HG02943 (cell line): ENCODE results near the gene ALG13.
"Not testable (repeated sequence)": the region's sequence is repeated elsewhere in the genome, so short reads cannot be mapped to it uniquely, and the experiment has no call there.

Source experiments
- ATAC-seq: cut with Tn5 transposase; IDR thresholded peaks from one replicate; pipeline ENCODE4 v1.9.1; 2021; ENCODE audit warnings: mild to moderate bottlenecking, low read depth, moderate library complexity; ENCODE audit not compliant: unreplicated experiment

Gene ALG13

DNA sequence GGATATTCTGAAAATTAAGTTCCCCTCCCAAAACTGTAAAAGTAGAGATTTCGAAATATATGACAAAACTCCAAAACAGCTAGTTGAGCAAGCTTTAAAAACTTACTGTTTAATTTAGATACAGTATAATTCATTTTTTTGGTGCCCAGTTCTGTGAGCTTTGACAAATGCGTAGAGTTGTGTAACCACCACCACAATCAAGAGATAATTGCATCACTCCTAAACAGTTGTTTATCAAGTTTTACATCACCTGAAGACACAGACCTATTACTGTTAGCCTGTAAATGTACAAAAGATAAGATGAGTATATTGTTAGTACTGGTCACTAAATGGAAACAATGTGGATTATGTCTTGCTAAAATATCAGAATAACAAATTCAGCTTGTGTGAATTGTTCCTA is 62.3 kb downstream of the ALG13 start:
- ATAC-seq: no peak

DNA sequence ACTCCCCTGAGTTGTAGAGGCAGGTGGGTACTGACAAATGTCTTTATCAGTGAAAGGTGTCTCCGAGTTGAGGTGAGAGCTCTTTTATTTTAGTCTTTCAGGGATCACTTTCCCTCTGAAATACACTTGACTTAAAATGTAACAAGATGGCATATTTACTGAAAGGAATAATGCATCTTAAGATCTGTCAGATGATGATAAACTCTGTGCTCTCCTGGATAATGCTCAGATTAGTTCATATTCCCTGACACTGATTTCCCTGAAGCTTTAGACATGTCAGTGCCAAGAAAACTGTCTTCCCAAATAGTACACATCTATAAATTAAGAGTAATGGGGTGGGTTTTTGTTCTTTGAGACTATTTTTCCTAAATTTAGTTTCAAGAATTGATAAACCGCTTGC is 75.5 kb downstream of the ALG13 start:
- ATAC-seq: no peak

DNA sequence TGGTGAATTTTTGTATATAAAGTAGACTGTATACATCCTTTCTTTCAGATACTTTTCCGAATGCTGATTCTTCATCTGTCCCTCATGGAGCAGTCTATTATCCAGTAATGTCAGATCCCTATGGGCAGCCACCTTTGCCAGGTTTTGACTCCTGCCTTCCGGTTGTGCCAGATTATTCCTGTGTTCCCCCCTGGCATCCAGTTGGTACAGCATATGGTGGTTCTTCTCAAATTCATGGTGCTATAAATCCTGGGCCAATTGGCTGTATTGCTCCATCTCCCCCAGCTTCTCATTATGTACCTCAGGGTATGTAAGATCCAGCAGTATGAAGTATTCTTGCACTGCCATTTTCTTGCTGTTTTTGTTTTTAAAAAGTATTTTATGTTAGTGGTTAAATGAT is 78.7 kb downstream of the ALG13 start:
- ATAC-seq: no peak

DNA sequence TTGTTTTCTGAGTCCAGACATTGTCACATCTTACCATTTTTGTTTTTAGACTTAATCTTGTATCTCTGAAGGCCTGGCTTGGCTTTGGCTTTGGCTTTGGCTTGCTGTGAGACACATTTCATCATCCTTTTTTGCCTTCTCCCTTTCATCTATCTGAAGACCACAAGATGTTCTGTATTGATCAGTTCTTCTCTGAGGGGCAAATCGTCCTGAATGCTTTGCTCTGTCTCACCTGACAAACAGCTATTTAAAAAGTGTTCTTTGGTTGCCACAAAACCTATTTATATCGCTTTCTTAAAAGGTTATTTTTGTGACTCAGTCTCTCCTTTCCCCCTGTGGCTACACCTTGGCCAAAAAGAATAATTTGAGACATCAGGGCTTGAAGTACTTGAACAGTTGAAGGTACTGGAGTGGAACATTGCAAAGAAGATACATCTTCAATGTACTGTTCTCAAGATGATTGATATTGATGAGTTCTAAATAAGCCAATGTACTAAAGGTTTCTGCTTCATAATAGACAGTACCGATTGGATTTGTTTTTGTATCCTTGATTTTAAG is 80.7 kb downstream of the ALG13 start:
- no peak for ATAC-seq

DNA sequence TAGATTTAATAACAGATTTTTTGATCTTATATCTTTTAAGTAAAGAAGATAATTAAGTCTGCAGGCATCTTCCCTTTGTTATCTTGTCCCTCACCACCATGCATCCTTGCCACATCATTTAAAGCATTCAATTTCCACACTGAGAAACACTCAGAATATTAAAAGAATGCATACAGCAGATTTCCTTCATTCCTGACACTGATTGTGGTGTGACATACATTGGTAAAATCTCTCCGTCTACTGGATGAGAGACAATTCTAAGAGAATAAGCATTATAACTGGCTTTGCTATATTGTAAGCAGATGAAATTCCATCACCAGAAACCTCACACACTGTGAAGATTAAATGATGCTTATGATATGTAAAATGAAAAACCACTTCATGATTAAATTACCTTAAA is 97.6 kb downstream of the ALG13 start:
- no peak for ATAC-seq

DNA sequence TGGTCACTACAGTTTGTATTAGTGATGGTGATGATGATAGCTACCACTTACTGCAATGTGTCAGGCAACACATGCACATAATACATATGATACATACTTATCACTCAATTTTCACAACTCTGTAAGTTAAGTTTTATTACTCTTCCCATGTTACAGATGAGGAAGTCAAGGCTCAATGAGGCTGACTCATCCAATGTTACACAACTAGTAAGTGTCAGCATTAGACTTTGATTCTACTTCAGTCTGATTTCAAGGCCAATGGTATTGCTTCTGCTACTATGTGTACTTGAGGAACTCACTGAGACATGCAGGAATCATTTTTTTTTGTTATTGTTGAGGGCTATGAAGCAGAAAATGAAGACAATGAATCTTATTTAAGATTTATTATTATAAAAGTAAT is 98.6 kb downstream of the ALG13 start:
- no peak for ATAC-seq

DNA sequence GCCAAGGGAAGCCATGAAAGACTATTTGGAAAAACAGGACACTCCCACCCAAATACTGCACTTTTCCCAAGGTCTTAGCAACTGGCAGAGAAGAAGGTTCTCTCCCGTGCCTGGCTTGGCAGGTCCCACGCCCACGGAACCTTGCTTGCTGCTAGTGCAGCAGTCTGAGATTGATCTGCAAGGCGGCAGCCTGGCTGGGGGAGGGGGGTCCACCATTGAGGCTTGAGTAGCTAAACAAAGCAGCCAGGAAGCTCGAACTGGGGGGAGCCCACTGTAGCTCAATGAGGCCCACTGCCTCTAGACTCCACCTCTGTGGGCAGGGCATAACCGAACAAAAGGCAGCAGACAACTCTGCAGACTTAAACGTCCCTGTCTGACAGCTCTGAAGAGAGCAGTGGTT is 103.7 kb downstream of the ALG13 start:
- ATAC-seq: no peak

DNA sequence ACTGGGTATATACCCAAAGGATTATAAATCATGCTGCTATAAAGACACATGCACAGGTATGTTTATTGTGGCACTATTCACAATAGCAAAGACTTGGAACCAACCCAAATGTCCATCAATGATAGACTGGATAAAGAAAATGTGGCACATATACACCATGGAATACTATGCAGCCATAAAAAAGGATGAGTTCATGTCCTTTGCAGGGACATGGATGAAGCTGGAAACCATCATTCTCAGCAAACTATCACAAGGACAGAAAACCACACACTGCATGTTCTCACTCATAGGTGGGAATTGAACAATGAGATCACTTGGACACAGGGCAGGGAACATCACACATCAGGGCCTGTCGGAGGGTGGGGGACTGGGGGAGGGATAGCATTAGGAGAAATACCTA is 109.1 kb downstream of the ALG13 start:
- not testable (repeated sequence) for ATAC-seq
